GM12891 (cell line): Measurements from ENCODE around the gene ENOX1.

Experiments used
- PAX5 ChIP-seq: IDR thresholded peaks from 2 replicates; pipeline ENCODE4 v1.6.1; 2011; ENCODE audit warnings: low read length, moderate library complexity, mild to moderate bottlenecking; ENCODE audit not compliant: insufficient read depth, severe bottlenecking
- POLR2A ChIP-seq: IDR thresholded peaks from 2 replicates; pipeline ENCODE4 v1.6.1; 2011; ENCODE audit warnings: low read depth, low read length, control low read depth
- POLR2AphosphoS5 ChIP-seq: IDR thresholded peaks from 2 replicates; pipeline ENCODE4 v1.6.1; 2011; ENCODE audit warnings: low read depth, low read length, control low read depth
- SPI1 ChIP-seq: IDR thresholded peaks from 2 replicates; pipeline ENCODE4 v1.6.1; 2011; ENCODE audit warnings: low read depth, low read length, control low read depth
- TAF1 ChIP-seq: IDR thresholded peaks from 2 replicates; pipeline ENCODE4 v1.6.1; 2011; ENCODE audit warnings: low read depth, low read length, control low read depth

GRCh38 chr13:43444081-43444480, 342.7 kb downstream of the ENOX1 start:
- no peak for TF ChIP-seq POLR2AphosphoS5
- TF ChIP-seq POLR2A, result no peak
- no peak for TF ChIP-seq PAX5
- no peak for TF ChIP-seq TAF1
- TF ChIP-seq SPI1, result no peak
